GM12874 (cell line): ENCODE data around the gene FES.

Experiments used
- TF ChIP-seq, protein P1 (sequence below): IDR thresholded peaks from 2 replicates; pipeline ENCODE4 v1.5.1; 2011; ENCODE audit warnings: low read depth, mild to moderate bottlenecking, control low read depth, low read length, moderate library complexity; ENCODE audit not compliant: insufficient read depth

Gene FES

DNA sequence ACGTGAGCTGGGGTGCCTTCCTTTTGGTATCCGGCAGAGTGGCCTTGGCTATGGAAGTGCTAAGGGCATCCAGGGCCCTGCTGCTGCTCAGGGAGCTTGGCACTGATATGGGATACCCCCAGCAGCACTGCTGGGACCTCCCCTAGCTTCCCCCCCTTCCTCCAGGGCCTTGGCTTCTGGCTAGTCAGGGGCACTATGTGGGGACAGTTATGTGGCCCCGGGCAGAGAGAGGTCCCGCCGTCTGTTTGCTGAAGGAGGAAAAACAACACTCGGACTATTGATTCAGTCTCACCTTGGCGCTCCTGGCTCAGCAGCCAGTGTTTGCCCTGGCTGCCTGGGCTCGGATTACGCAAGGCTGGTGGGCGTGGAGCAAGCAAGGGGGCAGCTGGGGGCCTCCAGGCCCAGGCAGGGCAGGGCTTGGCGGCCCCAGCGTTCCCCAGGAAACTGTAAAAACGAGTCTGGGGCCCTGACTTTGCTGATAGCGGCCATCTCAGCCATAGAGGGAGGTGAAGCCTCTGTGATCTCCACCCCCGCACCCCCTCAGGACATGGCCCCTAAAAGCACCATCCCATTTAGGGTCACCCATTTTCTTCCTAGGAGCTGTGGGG is 10.2 kb upstream of the FES start:
- TF ChIP-seq, protein P1, sequence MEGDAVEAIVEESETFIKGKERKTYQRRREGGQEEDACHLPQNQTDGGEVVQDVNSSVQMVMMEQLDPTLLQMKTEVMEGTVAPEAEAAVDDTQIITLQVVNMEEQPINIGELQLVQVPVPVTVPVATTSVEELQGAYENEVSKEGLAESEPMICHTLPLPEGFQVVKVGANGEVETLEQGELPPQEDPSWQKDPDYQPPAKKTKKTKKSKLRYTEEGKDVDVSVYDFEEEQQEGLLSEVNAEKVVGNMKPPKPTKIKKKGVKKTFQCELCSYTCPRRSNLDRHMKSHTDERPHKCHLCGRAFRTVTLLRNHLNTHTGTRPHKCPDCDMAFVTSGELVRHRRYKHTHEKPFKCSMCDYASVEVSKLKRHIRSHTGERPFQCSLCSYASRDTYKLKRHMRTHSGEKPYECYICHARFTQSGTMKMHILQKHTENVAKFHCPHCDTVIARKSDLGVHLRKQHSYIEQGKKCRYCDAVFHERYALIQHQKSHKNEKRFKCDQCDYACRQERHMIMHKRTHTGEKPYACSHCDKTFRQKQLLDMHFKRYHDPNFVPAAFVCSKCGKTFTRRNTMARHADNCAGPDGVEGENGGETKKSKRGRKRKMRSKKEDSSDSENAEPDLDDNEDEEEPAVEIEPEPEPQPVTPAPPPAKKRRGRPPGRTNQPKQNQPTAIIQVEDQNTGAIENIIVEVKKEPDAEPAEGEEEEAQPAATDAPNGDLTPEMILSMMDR: no peak

DNA sequence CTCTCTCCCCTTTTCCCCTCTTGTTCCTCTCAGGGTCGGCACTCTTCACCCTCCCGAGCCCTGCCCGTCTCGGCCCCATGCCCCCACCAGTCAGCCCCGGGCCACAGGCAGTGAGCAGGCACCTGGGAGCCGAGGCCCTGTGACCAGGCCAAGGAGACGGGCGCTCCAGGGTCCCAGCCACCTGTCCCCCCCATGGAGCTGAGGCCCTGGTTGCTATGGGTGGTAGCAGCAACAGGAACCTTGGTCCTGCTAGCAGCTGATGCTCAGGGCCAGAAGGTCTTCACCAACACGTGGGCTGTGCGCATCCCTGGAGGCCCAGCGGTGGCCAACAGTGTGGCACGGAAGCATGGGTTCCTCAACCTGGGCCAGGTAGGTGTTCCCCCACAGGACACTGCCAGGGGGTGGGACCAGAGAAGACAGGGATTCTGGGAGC is 8.7 kb upstream of the FES start:
- TF ChIP-seq, protein P1: no peak

DNA sequence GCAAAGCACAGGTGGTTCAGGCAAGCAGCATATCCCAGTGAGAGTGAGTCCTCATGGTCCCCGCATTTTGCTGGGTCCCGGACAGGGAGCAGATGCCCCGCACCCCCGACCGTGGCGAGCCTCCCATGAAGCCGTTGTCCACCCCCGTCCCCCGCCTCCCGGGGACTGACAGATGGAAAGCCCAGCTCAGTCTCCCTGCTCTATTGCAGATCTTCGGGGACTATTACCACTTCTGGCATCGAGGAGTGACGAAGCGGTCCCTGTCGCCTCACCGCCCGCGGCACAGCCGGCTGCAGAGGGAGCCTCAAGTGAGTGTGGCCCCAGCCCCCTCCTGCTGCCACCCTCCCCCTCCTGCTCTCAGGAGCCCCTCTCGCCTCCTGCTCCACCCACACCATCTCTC is 8.3 kb upstream of the FES start:
- TF ChIP-seq, protein P1: no peak

DNA sequence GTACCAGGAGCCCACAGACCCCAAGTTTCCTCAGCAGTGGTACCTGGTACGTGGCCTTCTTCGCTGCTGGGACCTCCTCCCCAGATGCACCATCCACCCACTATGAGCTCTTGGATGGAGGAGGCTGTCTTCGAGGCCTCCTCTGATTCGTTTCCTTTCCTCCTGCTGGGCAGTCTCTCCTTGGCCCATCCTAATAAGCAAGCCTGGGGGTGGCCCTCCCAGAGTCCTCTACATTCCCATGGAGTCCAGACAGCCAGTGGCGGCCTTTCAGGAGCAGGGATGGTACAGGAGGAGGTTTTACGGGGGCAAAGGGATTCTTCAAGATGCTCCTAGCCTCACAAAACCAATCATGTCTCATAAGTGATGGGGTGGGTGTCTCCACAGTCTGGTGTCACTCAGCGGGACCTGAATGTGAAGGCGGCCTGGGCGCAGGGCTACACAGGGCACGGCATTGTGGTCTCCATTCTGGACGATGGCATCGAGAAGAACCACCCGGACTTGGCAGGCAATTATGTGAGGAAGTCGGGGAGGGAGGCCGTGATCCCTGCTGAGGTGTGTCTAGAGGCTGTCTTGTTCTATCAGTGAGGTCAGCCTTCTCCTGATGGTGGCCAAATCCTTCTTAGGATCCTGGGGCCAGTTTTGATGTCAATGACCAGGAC is 7.7 kb upstream of the FES start:
- TF ChIP-seq, protein P1: no peak

DNA sequence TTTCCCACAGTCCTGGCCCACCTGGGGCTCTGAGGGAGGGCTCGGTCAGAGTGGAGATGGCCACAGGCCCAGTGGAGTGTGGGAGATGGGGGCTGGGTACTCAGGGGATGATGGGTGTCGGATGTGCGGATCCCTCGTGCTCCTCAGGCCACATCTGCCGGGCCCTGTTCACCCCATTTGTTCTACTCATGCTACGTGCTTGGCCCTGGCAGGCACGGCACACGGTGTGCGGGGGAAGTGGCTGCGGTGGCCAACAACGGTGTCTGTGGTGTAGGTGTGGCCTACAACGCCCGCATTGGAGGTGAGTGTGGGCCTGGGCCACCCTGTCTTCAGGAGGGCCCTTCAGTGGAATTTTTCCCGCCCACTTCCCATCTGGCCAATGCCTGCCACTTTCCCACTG is 7.0 kb upstream of the FES start:
- TF ChIP-seq, protein P1: no peak

DNA sequence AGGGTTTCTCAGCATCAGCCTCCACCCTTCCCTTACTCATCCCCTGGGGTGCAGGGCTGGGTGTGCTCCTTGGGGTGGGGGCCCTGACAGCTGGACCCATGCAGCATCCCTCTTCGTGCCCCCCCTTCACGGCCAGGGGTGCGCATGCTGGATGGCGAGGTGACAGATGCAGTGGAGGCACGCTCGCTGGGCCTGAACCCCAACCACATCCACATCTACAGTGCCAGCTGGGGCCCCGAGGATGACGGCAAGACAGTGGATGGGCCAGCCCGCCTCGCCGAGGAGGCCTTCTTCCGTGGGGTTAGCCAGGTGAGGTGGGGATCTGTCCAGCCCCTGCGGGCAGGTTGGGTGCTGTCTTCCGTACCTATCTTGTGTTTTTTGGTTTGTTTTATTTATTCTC is 6.3 kb upstream of the FES start:
- TF ChIP-seq, protein P1: no peak

DNA sequence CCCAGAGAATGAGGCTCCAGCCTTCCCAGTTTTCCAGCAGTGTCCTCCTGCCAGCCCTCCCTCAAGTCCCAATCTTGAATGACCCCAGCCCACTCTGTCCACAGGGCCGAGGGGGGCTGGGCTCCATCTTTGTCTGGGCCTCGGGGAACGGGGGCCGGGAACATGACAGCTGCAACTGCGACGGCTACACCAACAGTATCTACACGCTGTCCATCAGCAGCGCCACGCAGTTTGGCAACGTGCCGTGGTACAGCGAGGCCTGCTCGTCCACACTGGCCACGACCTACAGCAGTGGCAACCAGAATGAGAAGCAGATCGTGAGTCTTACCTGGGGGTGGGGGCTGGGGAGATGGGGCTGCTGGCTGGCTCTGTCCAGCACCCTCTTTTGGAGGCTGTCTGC is 5.6 kb upstream of the FES start:
- TF ChIP-seq, protein P1: no peak
